H7 (cell line): Measurements from ENCODE around the gene UGT3A2. TPM values are rescaled to one million over a fixed set of nuclear protein-coding genes. Genes with fewer than 3 reads are reported as not detected.

Experiments
- DNase-seq: peaks from one replicate; pipeline ENCODE4 v3.0.0; 2012
- H3K27me3 ChIP-seq: 2 replicates; pipeline ENCODE4 v1.6.0; 2011; ENCODE audit warnings: mild to moderate bottlenecking, low read length; ENCODE audit not compliant: control insufficient read depth, insufficient read depth
- H3K36me3 ChIP-seq: replicated peaks from 2 replicates; pipeline ENCODE4 v1.5.1; 2011; ENCODE audit warnings: low read length; ENCODE audit not compliant: control insufficient read depth, insufficient read depth
- H3K4me3 ChIP-seq: 2 replicates; pipeline ENCODE4 v1.5.1; 2011; ENCODE audit warnings: low read depth, mild to moderate bottlenecking, control low read depth, low read length, moderate library complexity; ENCODE audit not compliant: insufficient read depth
- total RNA-seq: library from RNA; depleted of rRNA; stranded (reverse); fragments of >200 nt; shearing (Covaris generic); gene quantifications from 2 replicates; pipeline ENCODE4 v1.2.3, GENCODE V29; 2014; rRNA removed

Gene UGT3A2
- total RNA-seq, 1 experiment from 2014 or later = 4.7 TPM

DNA sequence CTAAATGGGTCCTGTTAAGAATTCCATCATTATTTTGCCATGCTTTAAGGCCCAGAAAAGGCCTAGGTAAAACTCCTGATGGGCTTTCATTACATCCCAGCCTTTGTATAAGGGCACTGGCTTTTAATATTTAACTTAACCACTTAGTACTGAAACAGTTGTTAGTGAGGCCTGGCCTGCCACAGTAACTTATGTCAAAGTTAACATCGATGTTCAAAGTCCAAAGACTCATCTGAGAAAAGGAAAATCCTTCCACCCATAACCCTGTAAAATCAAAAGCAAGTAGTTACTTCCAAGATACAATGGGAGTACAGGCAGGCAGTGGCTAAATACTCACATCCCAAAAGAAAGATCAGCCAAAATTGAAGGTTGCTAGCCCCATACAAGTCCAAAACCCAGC lies 60.5 kb downstream of the UGT3A2 start:
- no peaks in the 10 kb centered on the region for H3K36me3 ChIP-seq

DNA sequence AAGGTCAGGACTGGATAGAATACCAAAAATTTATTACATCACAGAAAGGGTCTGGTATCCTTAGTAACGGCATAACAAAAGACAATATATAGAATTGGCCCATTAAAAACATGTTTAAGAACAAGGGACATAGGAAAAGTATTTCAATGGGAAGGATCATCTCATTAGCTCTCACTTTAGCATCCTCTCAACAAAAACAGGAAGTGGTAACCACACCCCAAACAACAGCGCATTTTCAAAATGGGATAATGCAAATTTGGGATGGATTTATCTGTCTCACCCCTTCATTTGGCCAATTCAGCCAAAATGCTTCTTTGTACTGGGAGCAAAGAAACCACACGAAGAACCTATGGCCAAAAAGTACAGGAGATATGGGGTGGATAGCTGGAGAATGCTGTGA lies 65.7 kb downstream of the UGT3A2 start:
- Histone ChIP-seq H3K4me3 (no peak overlapping the region), H3K36me3 (no peaks in the 10 kb centered on the region), H3K27me3 (no peaks in the 10 kb centered on the region)
- DNase-seq = no peak

More for the DNA sequence above, 60.5 kb downstream of the UGT3A2 start:
- Histone ChIP-seq H3K27me3 (no peaks in the 10 kb centered on the region), H3K4me3 (no peak overlapping the region)
- no peak for DNase-seq

DNA sequence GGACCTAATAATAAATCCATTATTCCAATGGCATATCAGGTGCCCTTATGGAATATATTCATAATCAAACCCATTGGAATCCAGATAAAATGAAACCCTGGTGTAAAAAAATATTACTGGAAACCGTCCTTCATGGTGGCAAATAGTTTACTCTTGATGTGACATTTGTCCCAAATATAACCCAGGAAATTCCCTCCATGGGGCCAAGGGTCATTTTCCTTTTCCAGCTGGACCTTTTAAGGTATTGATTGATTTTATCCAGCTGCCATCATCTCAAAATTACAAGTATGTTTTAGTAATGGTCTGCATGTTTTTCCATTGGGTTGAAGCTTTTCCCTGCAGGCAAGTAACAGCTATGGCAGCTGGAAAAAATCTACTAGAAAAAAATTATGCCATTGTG lies 67.1 kb downstream of the UGT3A2 start:
- no peak for DNase-seq
- no peak overlapping the region for H3K4me3 ChIP-seq
- H3K27me3 ChIP-seq = no peaks in the 10 kb centered on the region
- H3K36me3 ChIP-seq = no peaks in the 10 kb centered on the region

DNA sequence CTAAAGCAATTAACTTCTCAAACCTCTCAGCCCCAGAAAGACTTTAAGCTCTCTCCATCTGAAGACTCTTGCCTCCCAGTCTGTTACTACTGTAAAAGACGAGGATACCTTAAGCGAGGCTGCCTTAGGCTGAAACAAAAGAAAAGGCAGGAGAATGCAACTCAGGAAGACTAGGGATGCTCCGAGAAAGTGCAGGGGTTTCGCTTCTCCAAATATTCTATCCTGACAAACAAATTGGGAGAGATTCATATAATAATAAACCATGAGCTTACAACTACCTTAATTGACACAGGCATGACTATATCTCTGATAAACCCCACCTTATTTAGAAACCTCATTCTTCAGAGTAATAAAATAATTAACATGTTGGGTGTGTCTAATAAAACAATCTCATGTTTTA lies 70.6 kb downstream of the UGT3A2 start:
- no peaks in the 10 kb centered on the region for H3K36me3 ChIP-seq
- no peak overlapping the region for H3K4me3 ChIP-seq
- DNase-seq = no peak

DNA sequence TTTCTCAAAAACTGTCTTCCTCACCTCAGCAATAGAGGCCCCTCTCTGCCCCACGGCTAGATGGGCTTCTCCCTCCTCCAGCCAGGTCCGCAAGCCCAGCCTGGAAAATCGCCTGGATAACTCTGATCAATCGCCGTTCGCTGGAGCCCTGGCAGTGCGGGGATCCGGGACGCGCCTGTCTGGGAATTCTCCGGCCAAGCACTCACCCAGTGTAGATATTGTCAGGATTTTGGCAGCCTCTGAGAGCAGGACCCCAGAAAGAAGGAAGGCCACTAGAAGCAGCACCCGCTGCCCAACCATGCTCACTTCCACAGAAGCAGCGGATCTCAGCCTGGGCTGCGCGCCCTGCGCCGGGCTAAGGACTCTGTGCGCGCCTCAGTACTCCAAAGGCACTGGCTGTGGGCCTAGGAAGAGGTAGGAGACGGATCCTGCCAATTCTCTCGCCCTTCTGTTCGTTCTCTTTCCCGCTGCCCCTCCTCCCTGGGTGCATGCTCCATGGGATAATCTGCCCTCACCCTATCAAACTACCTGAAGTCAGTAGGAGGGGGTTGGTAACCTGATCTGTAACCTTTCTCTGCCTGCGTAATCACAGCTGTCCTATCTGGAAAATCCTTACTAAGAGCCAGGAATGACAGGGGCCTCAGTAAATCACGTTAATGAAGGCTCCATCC lies 75.6 kb downstream of the UGT3A2 start, which contains the start of gene UGT3A1:
Gene UGT3A1, minus strand, starts transcription at position 450 of the 671 bp plus-strand sequence. Its CDS starts 150 bp downstream, at position 300.
- Histone ChIP-seq H3K4me3 (peak within 1 kb of the TSS; percentile 50), H3K27me3 (peaks cover 18% of the 10 kb centered on the region), H3K36me3 (no peaks in the 10 kb centered on the region)
- DNase-seq = peak; percentile 81

More for the DNA sequence above, 70.6 kb downstream of the UGT3A2 start:
- H3K27me3 ChIP-seq = peaks cover 3% of the 10 kb centered on the region

DNA sequence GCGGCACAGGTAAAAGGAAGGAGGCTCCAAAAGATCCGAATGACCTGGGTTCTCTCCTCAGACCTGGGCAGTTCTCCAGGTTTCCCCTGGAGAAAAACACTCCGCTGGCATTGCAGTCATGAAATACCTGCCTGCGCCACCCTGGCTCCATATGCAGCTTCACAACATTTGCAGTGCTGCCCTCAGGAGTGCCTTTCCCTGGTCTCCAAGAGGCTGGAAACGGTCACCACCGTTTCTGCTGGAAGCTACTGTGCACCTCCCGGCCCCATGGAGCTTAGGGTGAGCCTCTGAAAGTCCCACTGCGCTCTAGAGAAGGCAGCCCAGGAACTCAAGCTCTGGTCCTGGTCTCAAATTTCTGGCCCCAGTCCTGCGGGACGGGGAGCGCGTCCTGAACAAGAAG lies 76.2 kb downstream of the UGT3A2 start:
- H3K27me3 ChIP-seq = peaks cover 18% of the 10 kb centered on the region
- no peaks in the 10 kb centered on the region for H3K36me3 ChIP-seq
- DNase-seq = no peak
- peak overlapping the region; percentile 50 for H3K4me3 ChIP-seq

DNA sequence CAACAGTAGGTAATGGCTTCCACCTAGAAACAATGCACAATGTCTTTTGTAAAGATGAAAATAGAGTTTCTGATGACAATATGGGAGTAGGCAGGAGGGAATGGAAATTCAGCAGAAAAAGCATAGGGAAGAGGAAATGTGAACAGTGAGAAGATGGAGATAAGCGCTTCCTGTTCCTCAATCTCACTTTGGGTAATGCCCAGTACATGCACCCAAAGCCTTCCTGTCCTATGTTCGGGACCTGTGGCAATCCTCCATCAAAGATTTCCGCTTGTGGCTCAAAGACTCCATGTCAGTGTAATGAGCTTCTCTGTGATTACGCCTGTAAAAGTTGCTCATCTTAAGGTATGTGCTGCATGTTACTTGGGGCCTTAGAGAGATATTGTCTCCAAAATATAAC lies 78.2 kb downstream of the UGT3A2 start:
- H3K27me3 ChIP-seq = peaks cover 18% of the 10 kb centered on the region
- DNase-seq = no peak
- H3K36me3 ChIP-seq = no peaks in the 10 kb centered on the region
- no peak overlapping the region for H3K4me3 ChIP-seq

DNA sequence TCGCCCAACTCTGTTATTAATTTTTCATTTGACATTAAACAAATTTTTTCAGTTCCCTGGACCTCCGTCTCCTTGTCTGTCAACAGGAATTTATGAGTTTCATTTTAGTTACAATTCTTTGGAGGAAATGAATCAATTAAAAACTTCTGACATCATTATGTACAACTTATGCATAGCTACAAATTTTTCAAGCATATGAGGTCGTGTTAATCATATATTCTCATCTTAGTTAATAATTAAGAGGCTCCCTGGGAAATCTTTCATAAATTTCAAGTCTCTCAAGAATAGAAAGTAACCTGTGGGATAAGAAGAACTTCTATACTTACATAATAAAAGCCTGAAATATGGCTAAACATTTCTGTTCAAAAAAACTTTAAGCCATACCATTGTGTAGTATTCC lies 78.9 kb downstream of the UGT3A2 start:
- no peaks in the 10 kb centered on the region for H3K36me3 ChIP-seq
- peaks cover 18% of the 10 kb centered on the region for H3K27me3 ChIP-seq
- no peak for DNase-seq
- no peak overlapping the region for H3K4me3 ChIP-seq

Other genes starting within 250 kb of the UGT3A2 start
- gene IL7R, start 210.0 kb downstream of the UGT3A2 start, total RNA-seq = not detected in 2 replicates
- not detected in 2 replicates for gene CAPSL, start 128.3 kb downstream of the UGT3A2 start, total RNA-seq
- 0.87 and 2.1 TPM in 2 replicates for gene UGT3A1, start 75.5 kb downstream of the UGT3A2 start, total RNA-seq
- 4.1 and 5.0 TPM in 2 replicates for gene LMBRD2, start 85.0 kb upstream of the UGT3A2 start, total RNA-seq
- gene SKP2, start 85.2 kb upstream of the UGT3A2 start, total RNA-seq = 60.7 and 90.0 TPM in 2 replicates
- 15.3 and 16.0 TPM in 2 replicates for gene NADK2, start 175.0 kb upstream of the UGT3A2 start, total RNA-seq
- not detected in 2 replicates for gene RANBP3L, start 235.0 kb upstream of the UGT3A2 start, total RNA-seq